ENCODE data around the gene SPEN. TPM values are rescaled to one million over a fixed set of nuclear protein-coding genes. Genes with fewer than 3 reads are reported as not detected.

The SPEN gene
- total RNA-seq, 1 donor: 94.9 TPM

GRCh38 chr1:15958111-15958510, 110.6 kb downstream of the SPEN start:
- Histone ChIP-seq H3K4me3 (ENCODE audit: low read length) (no peak overlapping the region), H3K4me1 (ENCODE audit: insufficient read depth, low read length) (peaks cover 42% of the 10 kb centered on the region), H3K9me3 (ENCODE audit: low read depth, low read length) (no peaks in the 10 kb centered on the region), H3K27me3 (ENCODE audit: insufficient read depth, low read length) (no peaks in the 10 kb centered on the region)

DNA sequence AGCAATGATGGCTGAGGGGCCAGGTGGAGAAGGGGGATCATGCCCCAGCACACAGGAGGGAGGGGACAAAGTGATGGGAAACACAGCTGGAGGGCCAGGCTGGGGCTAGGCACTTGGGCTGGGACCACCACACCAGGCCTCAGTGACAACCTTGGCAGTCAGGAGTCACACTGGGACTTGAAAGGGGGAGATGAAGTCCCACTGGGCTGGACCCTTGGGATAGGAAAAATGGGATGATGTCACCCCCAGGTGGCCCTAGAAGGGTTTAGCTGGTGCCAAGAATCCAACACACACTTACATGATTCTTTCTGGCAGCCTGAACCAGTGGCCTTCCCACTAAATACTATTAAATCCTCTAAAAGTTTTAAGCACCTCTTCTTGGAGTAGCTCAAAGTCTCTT, 111.3 kb downstream of the SPEN start:
- H3K9me3 ChIP-seq (ENCODE audit: low read depth, low read length): no peaks in the 10 kb centered on the region
- no peak overlapping the region for H3K4me3 ChIP-seq (ENCODE audit: low read length)
- no peaks in the 10 kb centered on the region for H3K27me3 ChIP-seq (ENCODE audit: insufficient read depth, low read length)
- peaks cover 42% of the 10 kb centered on the region for H3K4me1 ChIP-seq (ENCODE audit: insufficient read depth, low read length)

DNA sequence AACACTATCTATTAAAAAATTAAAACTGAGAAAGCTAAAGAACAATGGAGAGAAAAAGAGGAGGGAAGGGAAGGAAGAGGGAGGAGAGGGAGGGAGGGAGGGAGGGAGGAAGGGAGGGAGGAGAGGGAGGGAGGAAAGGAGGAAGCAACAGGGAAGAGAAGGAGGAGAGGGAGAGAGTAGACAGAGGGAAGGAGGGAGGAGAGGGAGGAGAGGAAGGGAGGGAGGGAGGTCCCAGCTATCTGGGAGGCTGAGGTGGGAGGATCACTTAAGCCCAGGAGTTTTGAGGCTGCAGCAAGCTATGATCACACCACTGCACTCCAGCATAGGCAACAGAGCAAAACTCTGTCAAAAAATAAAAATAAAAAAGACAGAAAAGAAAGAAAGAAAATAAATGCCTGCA, 111.9 kb downstream of the SPEN start:
- peaks cover 41% of the 10 kb centered on the region for H3K4me1 ChIP-seq (ENCODE audit: insufficient read depth, low read length)
- H3K4me3 ChIP-seq (ENCODE audit: low read length): no peak overlapping the region
- H3K9me3 ChIP-seq (ENCODE audit: low read depth, low read length): no peaks in the 10 kb centered on the region
- H3K27me3 ChIP-seq (ENCODE audit: insufficient read depth, low read length): no peaks in the 10 kb centered on the region

- Histone ChIP-seq H3K27me3 (ENCODE audit: insufficient read depth, low read length) (no peaks in the 10 kb centered on the region), H3K9me3 (ENCODE audit: low read depth, low read length) (no peaks in the 10 kb centered on the region), H3K4me3 (ENCODE audit: low read length) (no peak overlapping the region), H3K4me1 (ENCODE audit: insufficient read depth, low read length) (peaks cover 42% of the 10 kb centered on the region)
These were observed 112.4 kb downstream of the SPEN start for GRCh38 chr1:15959827-15960446.

DNA sequence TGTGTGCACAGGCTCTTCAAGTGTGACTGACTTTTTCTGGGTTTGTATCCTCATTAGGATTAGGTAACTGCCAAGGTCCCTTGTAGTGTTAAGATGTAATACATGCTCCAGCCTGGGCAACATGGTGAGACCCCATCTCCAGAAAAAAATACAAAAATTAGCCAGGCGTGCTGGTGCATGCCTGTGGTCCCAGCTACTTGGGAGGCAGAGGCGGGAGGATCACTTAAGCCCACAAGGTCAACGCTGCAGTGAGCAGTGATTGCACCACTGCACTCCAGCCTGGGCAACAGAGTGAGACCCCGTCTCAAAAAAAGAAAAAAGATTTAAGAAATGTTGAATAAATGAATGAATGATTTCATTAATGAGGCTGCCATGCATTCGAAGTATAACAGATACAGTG, 113.3 kb downstream of the SPEN start:
- no peaks in the 10 kb centered on the region for H3K9me3 ChIP-seq (ENCODE audit: low read depth, low read length)
- H3K4me3 ChIP-seq (ENCODE audit: low read length): no peak overlapping the region
- no peaks in the 10 kb centered on the region for H3K27me3 ChIP-seq (ENCODE audit: insufficient read depth, low read length)
- peaks cover 50% of the 10 kb centered on the region for H3K4me1 ChIP-seq (ENCODE audit: insufficient read depth, low read length)

DNA sequence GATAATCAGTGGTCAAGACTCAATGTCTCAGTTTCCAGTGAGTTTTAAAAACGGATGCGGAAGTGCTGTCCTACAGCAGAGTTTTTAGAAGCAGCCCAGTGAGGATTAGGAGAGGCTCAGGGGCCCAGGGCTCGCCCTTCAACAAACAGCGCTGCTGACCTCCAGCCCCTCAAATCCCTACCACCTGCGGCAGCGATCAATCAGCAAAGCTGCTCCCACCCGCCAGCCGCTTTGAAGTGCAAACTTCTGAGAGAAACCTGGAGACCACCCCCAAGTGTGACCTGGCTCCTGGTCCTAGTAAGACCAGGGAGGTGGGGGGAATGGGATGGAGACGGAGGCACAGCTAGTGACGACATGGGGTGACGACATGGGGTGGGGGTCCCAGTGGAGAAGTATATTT, 114.0 kb downstream of the SPEN start:
- no peaks in the 10 kb centered on the region for H3K9me3 ChIP-seq (ENCODE audit: low read depth, low read length)
- no peak overlapping the region for H3K4me3 ChIP-seq (ENCODE audit: low read length)
- peaks cover 57% of the 10 kb centered on the region for H3K4me1 ChIP-seq (ENCODE audit: insufficient read depth, low read length)
- H3K27me3 ChIP-seq (ENCODE audit: insufficient read depth, low read length): no peaks in the 10 kb centered on the region

GRCh38 chr1:15962176-15962575, 114.7 kb downstream of the SPEN start:
- Histone ChIP-seq H3K9me3 (ENCODE audit: low read depth, low read length) (no peaks in the 10 kb centered on the region), H3K4me3 (ENCODE audit: low read length) (no peak overlapping the region), H3K4me1 (ENCODE audit: insufficient read depth, low read length) (peaks cover 63% of the 10 kb centered on the region), H3K27me3 (ENCODE audit: insufficient read depth, low read length) (no peaks in the 10 kb centered on the region)

- Histone ChIP-seq H3K27me3 (ENCODE audit: insufficient read depth, low read length) (no peaks in the 10 kb centered on the region), H3K9me3 (ENCODE audit: low read depth, low read length) (no peaks in the 10 kb centered on the region), H3K4me3 (ENCODE audit: low read length) (no peak overlapping the region), H3K4me1 (ENCODE audit: insufficient read depth, low read length) (peaks cover 62% of the 10 kb centered on the region)
These were observed 115.3 kb downstream of the SPEN start for GRCh38 chr1:15962671-15963362.

- H3K4me3 ChIP-seq (ENCODE audit: low read length): no peak overlapping the region
- H3K4me1 ChIP-seq (ENCODE audit: insufficient read depth, low read length): peaks cover 61% of the 10 kb centered on the region
- no peaks in the 10 kb centered on the region for H3K27me3 ChIP-seq (ENCODE audit: insufficient read depth, low read length)
- H3K9me3 ChIP-seq (ENCODE audit: low read depth, low read length): no peaks in the 10 kb centered on the region
These were observed 116.0 kb downstream of the SPEN start for GRCh38 chr1:15963363-15963967.

GRCh38 chr1:15963968-15964648, 116.6 kb downstream of the SPEN start:
- Histone ChIP-seq H3K4me3 (ENCODE audit: low read length) (no peak overlapping the region), H3K27me3 (ENCODE audit: insufficient read depth, low read length) (no peaks in the 10 kb centered on the region), H3K4me1 (ENCODE audit: insufficient read depth, low read length) (peaks cover 56% of the 10 kb centered on the region)

DNA sequence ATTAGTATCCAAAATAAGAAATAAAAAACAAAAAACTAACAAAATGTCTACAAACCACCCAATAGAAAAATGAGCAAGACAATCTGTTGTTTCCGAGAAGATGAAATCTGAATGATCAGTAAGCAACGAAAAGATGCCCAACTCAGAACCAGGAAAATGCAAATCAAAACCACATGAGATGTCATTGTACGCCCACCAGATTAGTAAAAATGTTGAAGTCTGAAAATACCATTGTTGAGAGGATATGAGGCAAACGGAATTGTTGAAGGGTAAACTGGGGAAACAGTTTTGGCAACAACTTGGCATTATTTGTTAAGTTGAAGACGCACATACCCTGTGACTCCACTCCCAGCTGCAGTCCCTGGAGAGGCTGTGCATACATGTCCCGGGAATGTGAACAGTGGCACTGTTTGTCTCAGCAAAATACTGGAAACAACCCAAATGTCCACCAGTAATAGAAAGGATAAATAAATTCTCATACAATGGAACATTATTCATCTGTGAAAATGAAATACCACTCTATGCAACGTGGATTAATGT, 117.8 kb downstream of the SPEN start:
- Histone ChIP-seq H3K4me3 (ENCODE audit: low read length) (no peak overlapping the region), H3K27me3 (ENCODE audit: insufficient read depth, low read length) (no peaks in the 10 kb centered on the region), H3K4me1 (ENCODE audit: insufficient read depth, low read length) (peaks cover 56% of the 10 kb centered on the region), H3K9me3 (ENCODE audit: low read depth, low read length) (no peaks in the 10 kb centered on the region)

More at GRCh38 chr1:15963968-15964648, 116.6 kb downstream of the SPEN start:
- H3K9me3 ChIP-seq (ENCODE audit: low read depth, low read length): no peaks in the 10 kb centered on the region

GRCh38 chr1:15966081-15966955, 118.8 kb downstream of the SPEN start:
- Histone ChIP-seq H3K4me1 (ENCODE audit: insufficient read depth, low read length) (peaks cover 56% of the 10 kb centered on the region), H3K9me3 (ENCODE audit: low read depth, low read length) (no peaks in the 10 kb centered on the region), H3K4me3 (ENCODE audit: low read length) (no peak overlapping the region), H3K27me3 (ENCODE audit: insufficient read depth, low read length) (no peaks in the 10 kb centered on the region)

GRCh38 chr1:15966956-15967344, 119.4 kb downstream of the SPEN start:
- no peak overlapping the region for H3K4me3 ChIP-seq (ENCODE audit: low read length)
- H3K9me3 ChIP-seq (ENCODE audit: low read depth, low read length): no peaks in the 10 kb centered on the region
- H3K4me1 ChIP-seq (ENCODE audit: insufficient read depth, low read length): peaks cover 58% of the 10 kb centered on the region
- H3K27me3 ChIP-seq (ENCODE audit: insufficient read depth, low read length): no peaks in the 10 kb centered on the region

DNA sequence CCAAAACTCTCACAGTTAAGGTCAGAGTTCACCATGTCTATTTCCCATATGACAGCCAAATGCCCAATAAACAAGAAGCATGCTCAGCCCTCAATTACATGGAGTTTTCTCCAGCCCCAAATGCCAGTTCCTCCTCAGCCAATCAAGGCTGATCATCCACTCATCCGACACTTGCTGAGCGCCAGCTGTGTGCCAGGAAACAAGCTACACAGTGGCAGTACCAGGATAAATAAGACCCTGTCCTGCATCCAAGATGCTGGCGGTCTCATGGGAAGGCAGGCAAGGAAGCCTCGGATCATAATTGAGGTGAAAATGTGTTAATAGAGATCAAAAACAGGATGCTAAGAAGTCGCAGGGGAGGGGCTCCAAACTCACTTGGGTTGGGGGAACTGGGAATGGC, 120.7 kb downstream of the SPEN start:
- Histone ChIP-seq H3K4me3 (ENCODE audit: low read length) (no peak overlapping the region), H3K4me1 (ENCODE audit: insufficient read depth, low read length) (peaks cover 52% of the 10 kb centered on the region), H3K27me3 (ENCODE audit: insufficient read depth, low read length) (no peaks in the 10 kb centered on the region), H3K9me3 (ENCODE audit: low read depth, low read length) (no peaks in the 10 kb centered on the region)
